OCI-LY7 (cell line): ENCODE measurements around the gene CAV1.

ENCODE experiments used
- EZH2phosphoT487 ChIP-seq: fragments of 200-600 bp; sonication (generic); IDR thresholded peaks from 2 replicates; pipeline ENCODE4 v1.6.1; 2018; ENCODE audit warnings: low read depth, borderline replicate concordance, mild to moderate bottlenecking, mixed run types, antibody characterized with exemption, low read length, moderate library complexity, mixed read lengths
- TF ChIP-seq, protein P1 (sequence below): fragments of 200-600 bp; sonication (generic); conservative IDR thresholded peaks from 2 replicates; pipeline ENCODE4 v1.5.1; 2014; ENCODE audit warnings: mild to moderate bottlenecking, antibody characterized with exemption, low read length, moderate library complexity, mixed read lengths

DNA sequence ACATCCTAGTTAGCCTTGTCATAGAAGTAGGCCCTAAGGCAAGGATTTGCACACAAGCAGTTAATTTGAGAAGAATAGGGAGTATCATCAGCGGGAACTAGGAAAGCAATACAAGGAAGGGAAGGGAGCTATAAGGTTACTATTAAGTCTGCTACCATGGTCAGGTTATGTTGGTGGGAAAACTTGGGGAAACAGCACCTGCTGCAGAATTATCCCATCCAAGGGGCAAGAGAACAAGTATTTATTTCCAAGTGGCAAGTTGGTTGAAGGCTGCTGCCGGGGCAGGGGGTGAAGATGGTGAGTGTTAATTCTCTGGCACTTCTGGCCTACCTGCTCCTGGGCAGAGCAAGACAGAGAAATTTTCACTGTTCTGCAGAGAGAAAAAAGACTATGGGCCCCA, 55.0 kb downstream of the CAV1 start:
- TF ChIP-seq, protein P1, sequence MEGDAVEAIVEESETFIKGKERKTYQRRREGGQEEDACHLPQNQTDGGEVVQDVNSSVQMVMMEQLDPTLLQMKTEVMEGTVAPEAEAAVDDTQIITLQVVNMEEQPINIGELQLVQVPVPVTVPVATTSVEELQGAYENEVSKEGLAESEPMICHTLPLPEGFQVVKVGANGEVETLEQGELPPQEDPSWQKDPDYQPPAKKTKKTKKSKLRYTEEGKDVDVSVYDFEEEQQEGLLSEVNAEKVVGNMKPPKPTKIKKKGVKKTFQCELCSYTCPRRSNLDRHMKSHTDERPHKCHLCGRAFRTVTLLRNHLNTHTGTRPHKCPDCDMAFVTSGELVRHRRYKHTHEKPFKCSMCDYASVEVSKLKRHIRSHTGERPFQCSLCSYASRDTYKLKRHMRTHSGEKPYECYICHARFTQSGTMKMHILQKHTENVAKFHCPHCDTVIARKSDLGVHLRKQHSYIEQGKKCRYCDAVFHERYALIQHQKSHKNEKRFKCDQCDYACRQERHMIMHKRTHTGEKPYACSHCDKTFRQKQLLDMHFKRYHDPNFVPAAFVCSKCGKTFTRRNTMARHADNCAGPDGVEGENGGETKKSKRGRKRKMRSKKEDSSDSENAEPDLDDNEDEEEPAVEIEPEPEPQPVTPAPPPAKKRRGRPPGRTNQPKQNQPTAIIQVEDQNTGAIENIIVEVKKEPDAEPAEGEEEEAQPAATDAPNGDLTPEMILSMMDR = no peak
- TF ChIP-seq EZH2phosphoT487 = no peak
